Liver (tissue), 9 donors: Measurements from ENCODE around the gene INPP5A. TPM values are rescaled to one million over a fixed set of nuclear protein-coding genes. Genes with fewer than 3 reads are reported as not detected.

Experiments
- DNase-seq: peaks from one replicate; pipeline ENCODE4 v3.0.0-alpha.2; 2017; ENCODE audit warnings: low spot score
- H3K27ac ChIP-seq, 2 donors: one replicate each; pipeline ENCODE4 v1.7.0; 2013; ENCODE audit warnings: inconsistent platforms in 2 of 2, low read length in 2 of 2, control low read depth in 1 of 2, low read depth in 1 of 2, mild to moderate bottlenecking in 1 of 2
- H3K27me3 ChIP-seq, 4 donors: one replicate each; pipeline versions ENCODE4 v1.6.1 to v1.7.0; 2013; ENCODE audit warnings: low read length in 3 of 4, inconsistent platforms in 1 of 4, mild to moderate bottlenecking in 1 of 4, moderate library complexity in 1 of 4; ENCODE audit not compliant: control insufficient read depth in 4 of 4, insufficient read depth in 4 of 4
- H3K36me3 ChIP-seq, 4 donors: one replicate each; pipeline versions ENCODE4 v1.6.1 to v1.7.0; 2013; ENCODE audit warnings: low read length in 3 of 4, mild to moderate bottlenecking in 3 of 4, low read depth in 1 of 4, moderate library complexity in 1 of 4; ENCODE audit not compliant: control insufficient read depth in 4 of 4, insufficient read depth in 3 of 4
- H3K4me1 ChIP-seq, 4 donors: one replicate each; pipeline versions ENCODE4 v1.6.1 to v1.7.0; 2013; ENCODE audit warnings: low read length in 3 of 4, mild to moderate bottlenecking in 3 of 4, moderate library complexity in 1 of 4; ENCODE audit not compliant: control insufficient read depth in 4 of 4, insufficient read depth in 4 of 4
- H3K4me3 ChIP-seq, 3 donors: one replicate each; pipeline versions ENCODE4 v1.6.1 to v1.7.0; 2013; ENCODE audit warnings: low read length in 3 of 3, control low read depth in 1 of 3, low read depth in 1 of 3, mild to moderate bottlenecking in 1 of 3
- H3K9ac ChIP-seq, 2 donors: one replicate each; pipeline ENCODE4 v1.7.0; 2013; ENCODE audit warnings: low read length in 2 of 2, mild to moderate bottlenecking in 2 of 2, moderate library complexity in 2 of 2, control low read depth in 1 of 2, low read depth in 1 of 2
- H3K9me3 ChIP-seq, 4 donors: one replicate each; pipeline versions ENCODE4 v1.6.1 to v1.7.0; 2013; ENCODE audit warnings: low read length in 3 of 4; ENCODE audit not compliant: control insufficient read depth in 4 of 4
- EGR1 ChIP-seq, 2 donors: IDR thresholded peaks; 2 replicates each; pipeline ENCODE4 v1.6.1; 2016 to 2018; ENCODE audit warnings: antibody characterized with exemption in 2 of 2, low read depth in 2 of 2
- FOXA1 ChIP-seq: IDR thresholded peaks from 2 replicates; pipeline ENCODE4 v1.6.1; 2016; ENCODE audit warnings: antibody characterized with exemption
- FOXA2 ChIP-seq: IDR thresholded peaks from 2 replicates; pipeline ENCODE4 v1.6.1; 2016; ENCODE audit warnings: antibody characterized with exemption
- HNF4A ChIP-seq, 2 donors: conservative IDR thresholded peaks; 2 replicates each; pipeline ENCODE4 v1.6.1; 2016; ENCODE audit warnings: antibody characterized with exemption in 2 of 2, mild to moderate bottlenecking in 2 of 2
- HNF4G ChIP-seq: IDR thresholded peaks from 2 replicates; pipeline ENCODE4 v1.6.1; 2016; ENCODE audit warnings: antibody characterized with exemption
- JUND ChIP-seq, 2 donors: IDR thresholded peaks; 2 replicates each; pipeline ENCODE4 v1.6.1; 2016; ENCODE audit warnings: antibody characterized with exemption in 2 of 2
- MAX ChIP-seq: IDR thresholded peaks from 2 replicates; pipeline ENCODE4 v1.6.1; 2016; ENCODE audit warnings: antibody characterized with exemption
- NR2F2 ChIP-seq: IDR thresholded peaks from 2 replicates; pipeline ENCODE4 v1.6.1; 2016; ENCODE audit warnings: antibody characterized with exemption
- RAD21 ChIP-seq, 2 donors: IDR thresholded peaks; 2 replicates each; pipeline ENCODE4 v1.6.1; 2016; ENCODE audit warnings: antibody characterized with exemption in 2 of 2, mild to moderate bottlenecking in 2 of 2
- RXRA ChIP-seq, 2 donors: IDR thresholded peaks; 2 replicates each; pipeline ENCODE4 v1.6.1; 2017 to 2018; ENCODE audit warnings: antibody characterized with exemption in 2 of 2, mild to moderate bottlenecking in 1 of 2
- SP1 ChIP-seq: IDR thresholded peaks from 2 replicates; pipeline ENCODE4 v1.6.1; 2018; ENCODE audit warnings: antibody characterized with exemption, mild to moderate bottlenecking
- TAF1 ChIP-seq: conservative IDR thresholded peaks from 2 replicates; pipeline ENCODE4 v1.6.1; 2016; ENCODE audit warnings: antibody characterized with exemption, mild to moderate bottlenecking
- YY1 ChIP-seq: IDR thresholded peaks from 2 replicates; pipeline ENCODE4 v1.6.1; 2016; ENCODE audit warnings: antibody characterized with exemption, mild to moderate bottlenecking
- WGBS: extraction: QIAGEN DNeasy Blood & Tissue Kit; methylation state at CpG from one replicate; pipeline ENCODE4 v1.1.7; 2013; 5-methylcytosine and 5-hydroxymethylcytosine counted together
- polyA plus RNA-seq, 2 donors: library from polyadenylated mRNA; stranded (reverse) in 1 of 2; unstranded in 1 of 2; fragments of 200-250 nt in 1 of 2; fragments of >200 nt in 1 of 2; fragmentation: Nextera tagmentation in 1 of 2; extraction: Ambion mirVana in 1 of 2; gene quantifications; one replicate each; pipeline versions ENCODE4 v1.2.1 to v1.2.3, GENCODE V29; 2013 to 2015
- total RNA-seq, 2 donors: library from RNA; depleted of rRNA; stranded (reverse); fragments of >200 nt; gene quantifications; one replicate each; pipeline ENCODE4 v1.2.3, GENCODE V29; 2014
- TF ChIP-seq, protein P1 (sequence below): IDR thresholded peaks from 2 replicates; pipeline ENCODE4 v1.6.1; 2016; ENCODE audit warnings: antibody characterized with exemption
- TF ChIP-seq, protein P2 (sequence below): fragments of 150-350 bp; IDR thresholded peaks from 2 replicates; pipeline ENCODE4 v1.5.1; 2017; ENCODE audit warnings: improper control_type of control experiment, low read depth, low read length; ENCODE audit not compliant: missing input control
- TF ChIP-seq, protein P3 (sequence below): IDR thresholded peaks from 2 replicates; pipeline ENCODE4 v1.6.1; 2016; ENCODE audit warnings: antibody characterized with exemption, mild to moderate bottlenecking
- donor health status: healthy.
- donor health status: healthy.
- donor health status: healthy.
- donor health status: healthy.
- donor health status: healthy.

INPP5A gene
- total and polyA plus RNA-seq, 4 donors = 4.3 to 26.5 (median 10.9) TPM

DNA sequence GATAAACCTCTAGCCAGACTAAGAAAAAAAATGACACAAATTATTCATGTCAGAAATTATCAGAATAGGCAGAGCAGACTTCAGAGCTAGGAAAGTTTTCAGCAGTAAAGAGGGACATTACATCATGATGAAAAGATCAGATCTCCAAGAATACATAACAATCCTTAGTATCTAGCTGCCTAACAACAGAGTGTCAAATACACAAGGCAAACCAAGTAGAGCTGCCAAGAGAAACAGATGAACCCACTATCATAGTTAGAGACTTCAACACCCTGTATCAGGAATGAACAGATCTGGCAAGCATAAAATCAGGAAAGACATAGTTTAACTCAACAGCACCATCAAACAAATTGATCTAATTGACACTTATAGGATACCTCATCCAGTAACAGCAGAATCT lies 156.1 kb downstream of the INPP5A start:
- no peaks in the 10 kb centered on the region for H3K4me1 ChIP-seq
- peaks cover 0 to 24% (median 7%) of the 10 kb centered on the region in 4 donors for H3K36me3 ChIP-seq
- no peak for DNase-seq
- peaks cover 0 to 3% (median 0%) of the 10 kb centered on the region in 4 donors for H3K9me3 ChIP-seq
- TF ChIP-seq SP1 (no peak), FOXA1 (no peak), FOXA2 (no peak), RXRA (IDR thresholded peaks at IDR 0.05) (no peak), MAX (no peak), HNF4A (conservative IDR thresholded peaks at IDR 0.05) (no peak), EGR1 (IDR thresholded peaks at IDR 0.05; ENCODE audit: low read depth in 2 of 2) (no peak), NR2F2 (no peak), TAF1 (no peak), JUND (IDR thresholded peaks at IDR 0.05) (no peak), YY1 (no peak), RAD21 (IDR thresholded peaks at IDR 0.05) (no peak)
- TF ChIP-seq, protein P1, sequence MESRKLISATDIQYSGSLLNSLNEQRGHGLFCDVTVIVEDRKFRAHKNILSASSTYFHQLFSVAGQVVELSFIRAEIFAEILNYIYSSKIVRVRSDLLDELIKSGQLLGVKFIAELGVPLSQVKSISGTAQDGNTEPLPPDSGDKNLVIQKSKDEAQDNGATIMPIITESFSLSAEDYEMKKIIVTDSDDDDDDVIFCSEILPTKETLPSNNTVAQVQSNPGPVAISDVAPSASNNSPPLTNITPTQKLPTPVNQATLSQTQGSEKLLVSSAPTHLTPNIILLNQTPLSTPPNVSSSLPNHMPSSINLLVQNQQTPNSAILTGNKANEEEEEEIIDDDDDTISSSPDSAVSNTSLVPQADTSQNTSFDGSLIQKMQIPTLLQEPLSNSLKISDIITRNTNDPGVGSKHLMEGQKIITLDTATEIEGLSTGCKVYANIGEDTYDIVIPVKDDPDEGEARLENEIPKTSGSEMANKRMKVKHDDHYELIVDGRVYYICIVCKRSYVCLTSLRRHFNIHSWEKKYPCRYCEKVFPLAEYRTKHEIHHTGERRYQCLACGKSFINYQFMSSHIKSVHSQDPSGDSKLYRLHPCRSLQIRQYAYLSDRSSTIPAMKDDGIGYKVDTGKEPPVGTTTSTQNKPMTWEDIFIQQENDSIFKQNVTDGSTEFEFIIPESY = no peak
- TF ChIP-seq, protein P2, sequence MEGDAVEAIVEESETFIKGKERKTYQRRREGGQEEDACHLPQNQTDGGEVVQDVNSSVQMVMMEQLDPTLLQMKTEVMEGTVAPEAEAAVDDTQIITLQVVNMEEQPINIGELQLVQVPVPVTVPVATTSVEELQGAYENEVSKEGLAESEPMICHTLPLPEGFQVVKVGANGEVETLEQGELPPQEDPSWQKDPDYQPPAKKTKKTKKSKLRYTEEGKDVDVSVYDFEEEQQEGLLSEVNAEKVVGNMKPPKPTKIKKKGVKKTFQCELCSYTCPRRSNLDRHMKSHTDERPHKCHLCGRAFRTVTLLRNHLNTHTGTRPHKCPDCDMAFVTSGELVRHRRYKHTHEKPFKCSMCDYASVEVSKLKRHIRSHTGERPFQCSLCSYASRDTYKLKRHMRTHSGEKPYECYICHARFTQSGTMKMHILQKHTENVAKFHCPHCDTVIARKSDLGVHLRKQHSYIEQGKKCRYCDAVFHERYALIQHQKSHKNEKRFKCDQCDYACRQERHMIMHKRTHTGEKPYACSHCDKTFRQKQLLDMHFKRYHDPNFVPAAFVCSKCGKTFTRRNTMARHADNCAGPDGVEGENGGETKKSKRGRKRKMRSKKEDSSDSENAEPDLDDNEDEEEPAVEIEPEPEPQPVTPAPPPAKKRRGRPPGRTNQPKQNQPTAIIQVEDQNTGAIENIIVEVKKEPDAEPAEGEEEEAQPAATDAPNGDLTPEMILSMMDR = no peak
- no peak overlapping the region for H3K4me3 ChIP-seq
- no peaks in the 10 kb centered on the region for H3K27me3 ChIP-seq
- H3K9ac ChIP-seq = no peak overlapping the region
- no peak overlapping the region for H3K27ac ChIP-seq

DNA sequence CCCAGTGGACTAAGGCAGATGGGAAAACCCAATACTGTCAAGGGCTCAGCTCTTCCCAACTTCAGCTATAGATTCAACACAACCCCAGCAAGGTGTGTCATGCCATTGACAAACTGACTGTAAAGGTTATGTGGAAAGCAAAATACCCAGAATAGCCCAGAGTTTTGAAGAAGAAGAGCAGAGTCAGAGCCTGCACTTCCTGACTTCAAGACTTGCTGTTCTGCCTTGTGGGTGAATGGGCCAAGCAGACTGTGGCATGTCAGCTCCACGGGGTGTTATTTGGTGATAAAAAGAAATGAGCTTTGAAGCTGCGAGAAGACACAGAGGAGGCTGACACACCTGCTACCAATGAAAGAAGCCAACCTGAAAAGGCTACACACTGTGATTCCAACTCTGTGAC lies 158.6 kb downstream of the INPP5A start:
- Histone ChIP-seq H3K4me3 (no peak overlapping the region), H3K9ac (no peak overlapping the region), H3K36me3 (peaks cover 0 to 19% (median 5%) of the 10 kb centered on the region in 4 donors), H3K27ac (no peak overlapping the region), H3K27me3 (no peaks in the 10 kb centered on the region), H3K9me3 (peaks cover 0 to 3% (median 0%) of the 10 kb centered on the region in 4 donors), H3K4me1 (no peaks in the 10 kb centered on the region)
- DNase-seq = no peak
- 95% methylated on average over 2 of the region's 2 CpGs for WGBS
- no peak for TF ChIP-seq SP1
- no peak for TF ChIP-seq EGR1 (IDR thresholded peaks at IDR 0.05; ENCODE audit: low read depth in 2 of 2)
- no peak for TF ChIP-seq HNF4A (conservative IDR thresholded peaks at IDR 0.05)
- TF ChIP-seq RXRA (IDR thresholded peaks at IDR 0.05) = no peak
- no peak for TF ChIP-seq HNF4G
- TF ChIP-seq, protein P2 = no peak
- TF ChIP-seq, protein P3, sequence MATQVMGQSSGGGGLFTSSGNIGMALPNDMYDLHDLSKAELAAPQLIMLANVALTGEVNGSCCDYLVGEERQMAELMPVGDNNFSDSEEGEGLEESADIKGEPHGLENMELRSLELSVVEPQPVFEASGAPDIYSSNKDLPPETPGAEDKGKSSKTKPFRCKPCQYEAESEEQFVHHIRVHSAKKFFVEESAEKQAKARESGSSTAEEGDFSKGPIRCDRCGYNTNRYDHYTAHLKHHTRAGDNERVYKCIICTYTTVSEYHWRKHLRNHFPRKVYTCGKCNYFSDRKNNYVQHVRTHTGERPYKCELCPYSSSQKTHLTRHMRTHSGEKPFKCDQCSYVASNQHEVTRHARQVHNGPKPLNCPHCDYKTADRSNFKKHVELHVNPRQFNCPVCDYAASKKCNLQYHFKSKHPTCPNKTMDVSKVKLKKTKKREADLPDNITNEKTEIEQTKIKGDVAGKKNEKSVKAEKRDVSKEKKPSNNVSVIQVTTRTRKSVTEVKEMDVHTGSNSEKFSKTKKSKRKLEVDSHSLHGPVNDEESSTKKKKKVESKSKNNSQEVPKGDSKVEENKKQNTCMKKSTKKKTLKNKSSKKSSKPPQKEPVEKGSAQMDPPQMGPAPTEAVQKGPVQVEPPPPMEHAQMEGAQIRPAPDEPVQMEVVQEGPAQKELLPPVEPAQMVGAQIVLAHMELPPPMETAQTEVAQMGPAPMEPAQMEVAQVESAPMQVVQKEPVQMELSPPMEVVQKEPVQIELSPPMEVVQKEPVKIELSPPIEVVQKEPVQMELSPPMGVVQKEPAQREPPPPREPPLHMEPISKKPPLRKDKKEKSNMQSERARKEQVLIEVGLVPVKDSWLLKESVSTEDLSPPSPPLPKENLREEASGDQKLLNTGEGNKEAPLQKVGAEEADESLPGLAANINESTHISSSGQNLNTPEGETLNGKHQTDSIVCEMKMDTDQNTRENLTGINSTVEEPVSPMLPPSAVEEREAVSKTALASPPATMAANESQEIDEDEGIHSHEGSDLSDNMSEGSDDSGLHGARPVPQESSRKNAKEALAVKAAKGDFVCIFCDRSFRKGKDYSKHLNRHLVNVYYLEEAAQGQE = no peak
- no peak for TF ChIP-seq YY1
- TF ChIP-seq NR2F2 = no peak
- TF ChIP-seq JUND (IDR thresholded peaks at IDR 0.05) = no peak
